ENCODE measurements around the gene CDHR2. TPM values are rescaled to one million over a fixed set of nuclear protein-coding genes. Genes with fewer than 3 reads are reported as not detected.

Gene CDHR2
- total RNA-seq, 1 experiment from 2014 or later, result 0.63 TPM

DNA sequence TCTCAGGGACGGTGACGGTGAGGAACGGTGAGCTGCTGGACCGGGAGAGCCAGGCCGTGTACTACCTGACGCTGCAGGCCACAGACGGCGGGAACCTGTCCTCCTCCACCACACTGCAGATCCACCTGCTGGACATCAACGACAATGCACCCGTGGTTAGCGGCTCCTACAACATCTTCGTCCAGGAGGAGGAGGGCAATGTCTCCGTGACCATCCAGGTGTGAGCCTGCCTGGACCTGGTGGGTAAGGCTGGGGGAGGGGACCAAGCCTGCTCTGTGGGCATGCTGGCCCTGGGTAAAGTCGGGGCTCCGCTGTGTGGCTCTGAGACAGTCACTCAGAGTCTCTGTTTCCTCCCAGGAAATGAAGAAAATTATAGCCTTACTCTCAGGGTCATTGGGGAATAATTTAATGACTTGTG lies 29.3 kb downstream of the CDHR2 start:
- no peak overlapping the region for H3K27ac Mint-ChIP-seq
- ChIA-PET POLR2A (interaction anchor here (1.0 kb wide), 1 partner anchor 41 kb away, joined by 3 read pairs; no protein-coding TSS in a partner anchor), CTCF (interaction anchor here (1.0 to 2.8 kb wide), 22 partner anchors 8 to 849 kb away, joined by 3 to 21 read pairs (median 5); partner anchors contain the start of genes CLTB, RNF44 and TSPAN17)
- H3K9me3 Mint-ChIP-seq, result no peaks in the 10 kb centered on the region
- H3K27me3 Mint-ChIP-seq (ENCODE audit: low read depth), result peaks cover 8% of the 10 kb centered on the region
- H3K36me3 Mint-ChIP-seq, result no peaks in the 10 kb centered on the region
- H3K4me3 Mint-ChIP-seq, result no peak overlapping the region
- peak; percentile 86 for ATAC-seq
- peak; percentile 90 for DNase-seq (ENCODE audit: low spot score)
- H3K4me1 Mint-ChIP-seq, result peaks cover 2% of the 10 kb centered on the region
- TF ChIP-seq JAZF1 (CRISPR knock-in tag; IDR thresholded peaks at IDR 0.05) (no peak), E2F5 (CRISPR knock-in tag; IDR thresholded peaks at IDR 0.05) (peak; percentile 88; the same call in 1 of the 2 replicates), ZNF138 (CRISPR knock-in tag; conservative IDR thresholded peaks at IDR 0.05) (no peak), ZNF232 (CRISPR knock-in tag; IDR thresholded peaks at IDR 0.05) (no peak), ATF6 (CRISPR knock-in tag; IDR thresholded peaks at IDR 0.05) (no peak), MXD4 (CRISPR knock-in tag; IDR thresholded peaks at IDR 0.05; ENCODE audit: borderline replicate concordance) (no peak), CREB1 (CRISPR knock-in tag; IDR thresholded peaks at IDR 0.05) (no peak), E2F4 (CRISPR knock-in tag; IDR thresholded peaks at IDR 0.05; ENCODE audit: borderline replicate concordance, low read depth) (peak; percentile 82; the same call in 1 of the 2 replicates), NR3C1 (CRISPR knock-in tag; conservative IDR thresholded peaks at IDR 0.05; ENCODE audit: low read depth) (no peak), ZNF416 (CRISPR knock-in tag; IDR thresholded peaks at IDR 0.05) (no peak), HMGXB4 (CRISPR knock-in tag; IDR thresholded peaks at IDR 0.05) (0 out of 2 replicates have a peak, but pooled peaks have one; percentile 50), ZNF423 (CRISPR knock-in tag; IDR thresholded peaks at IDR 0.05) (no peak), ETV6 (CRISPR knock-in tag; IDR thresholded peaks at IDR 0.05) (0 out of 2 replicates have a peak, but pooled peaks have one; percentile 25), NFE2L1 (CRISPR knock-in tag; IDR thresholded peaks at IDR 0.05) (no peak; the same call in 1 of the 2 replicates), MAX (CRISPR knock-in tag; IDR thresholded peaks at IDR 0.05) (peak; percentile 43; the same call in 1 of the 2 replicates)
- TF ChIP-seq, protein P1, sequence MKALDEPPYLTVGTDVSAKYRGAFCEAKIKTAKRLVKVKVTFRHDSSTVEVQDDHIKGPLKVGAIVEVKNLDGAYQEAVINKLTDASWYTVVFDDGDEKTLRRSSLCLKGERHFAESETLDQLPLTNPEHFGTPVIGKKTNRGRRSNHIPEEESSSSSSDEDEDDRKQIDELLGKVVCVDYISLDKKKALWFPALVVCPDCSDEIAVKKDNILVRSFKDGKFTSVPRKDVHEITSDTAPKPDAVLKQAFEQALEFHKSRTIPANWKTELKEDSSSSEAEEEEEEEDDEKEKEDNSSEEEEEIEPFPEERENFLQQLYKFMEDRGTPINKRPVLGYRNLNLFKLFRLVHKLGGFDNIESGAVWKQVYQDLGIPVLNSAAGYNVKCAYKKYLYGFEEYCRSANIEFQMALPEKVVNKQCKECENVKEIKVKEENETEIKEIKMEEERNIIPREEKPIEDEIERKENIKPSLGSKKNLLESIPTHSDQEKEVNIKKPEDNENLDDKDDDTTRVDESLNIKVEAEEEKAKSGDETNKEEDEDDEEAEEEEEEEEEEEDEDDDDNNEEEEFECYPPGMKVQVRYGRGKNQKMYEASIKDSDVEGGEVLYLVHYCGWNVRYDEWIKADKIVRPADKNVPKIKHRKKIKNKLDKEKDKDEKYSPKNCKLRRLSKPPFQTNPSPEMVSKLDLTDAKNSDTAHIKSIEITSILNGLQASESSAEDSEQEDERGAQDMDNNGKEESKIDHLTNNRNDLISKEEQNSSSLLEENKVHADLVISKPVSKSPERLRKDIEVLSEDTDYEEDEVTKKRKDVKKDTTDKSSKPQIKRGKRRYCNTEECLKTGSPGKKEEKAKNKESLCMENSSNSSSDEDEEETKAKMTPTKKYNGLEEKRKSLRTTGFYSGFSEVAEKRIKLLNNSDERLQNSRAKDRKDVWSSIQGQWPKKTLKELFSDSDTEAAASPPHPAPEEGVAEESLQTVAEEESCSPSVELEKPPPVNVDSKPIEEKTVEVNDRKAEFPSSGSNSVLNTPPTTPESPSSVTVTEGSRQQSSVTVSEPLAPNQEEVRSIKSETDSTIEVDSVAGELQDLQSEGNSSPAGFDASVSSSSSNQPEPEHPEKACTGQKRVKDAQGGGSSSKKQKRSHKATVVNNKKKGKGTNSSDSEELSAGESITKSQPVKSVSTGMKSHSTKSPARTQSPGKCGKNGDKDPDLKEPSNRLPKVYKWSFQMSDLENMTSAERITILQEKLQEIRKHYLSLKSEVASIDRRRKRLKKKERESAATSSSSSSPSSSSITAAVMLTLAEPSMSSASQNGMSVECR (CRISPR knock-in tag; IDR thresholded peaks at IDR 0.05; ENCODE audit: borderline replicate concordance), result no peak
- TF ChIP-seq, protein P2, sequence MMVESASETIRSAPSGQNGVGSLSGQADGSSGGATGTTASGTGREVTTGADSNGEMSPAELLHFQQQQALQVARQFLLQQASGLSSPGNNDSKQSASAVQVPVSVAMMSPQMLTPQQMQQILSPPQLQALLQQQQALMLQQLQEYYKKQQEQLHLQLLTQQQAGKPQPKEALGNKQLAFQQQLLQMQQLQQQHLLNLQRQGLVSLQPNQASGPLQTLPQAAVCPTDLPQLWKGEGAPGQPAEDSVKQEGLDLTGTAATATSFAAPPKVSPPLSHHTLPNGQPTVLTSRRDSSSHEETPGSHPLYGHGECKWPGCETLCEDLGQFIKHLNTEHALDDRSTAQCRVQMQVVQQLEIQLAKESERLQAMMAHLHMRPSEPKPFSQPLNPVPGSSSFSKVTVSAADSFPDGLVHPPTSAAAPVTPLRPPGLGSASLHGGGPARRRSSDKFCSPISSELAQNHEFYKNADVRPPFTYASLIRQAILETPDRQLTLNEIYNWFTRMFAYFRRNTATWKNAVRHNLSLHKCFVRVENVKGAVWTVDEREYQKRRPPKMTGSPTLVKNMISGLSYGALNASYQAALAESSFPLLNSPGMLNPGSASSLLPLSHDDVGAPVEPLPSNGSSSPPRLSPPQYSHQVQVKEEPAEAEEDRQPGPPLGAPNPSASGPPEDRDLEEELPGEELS (CRISPR knock-in tag; IDR thresholded peaks at IDR 0.05), result no peak
- TF ChIP-seq, protein P3, sequence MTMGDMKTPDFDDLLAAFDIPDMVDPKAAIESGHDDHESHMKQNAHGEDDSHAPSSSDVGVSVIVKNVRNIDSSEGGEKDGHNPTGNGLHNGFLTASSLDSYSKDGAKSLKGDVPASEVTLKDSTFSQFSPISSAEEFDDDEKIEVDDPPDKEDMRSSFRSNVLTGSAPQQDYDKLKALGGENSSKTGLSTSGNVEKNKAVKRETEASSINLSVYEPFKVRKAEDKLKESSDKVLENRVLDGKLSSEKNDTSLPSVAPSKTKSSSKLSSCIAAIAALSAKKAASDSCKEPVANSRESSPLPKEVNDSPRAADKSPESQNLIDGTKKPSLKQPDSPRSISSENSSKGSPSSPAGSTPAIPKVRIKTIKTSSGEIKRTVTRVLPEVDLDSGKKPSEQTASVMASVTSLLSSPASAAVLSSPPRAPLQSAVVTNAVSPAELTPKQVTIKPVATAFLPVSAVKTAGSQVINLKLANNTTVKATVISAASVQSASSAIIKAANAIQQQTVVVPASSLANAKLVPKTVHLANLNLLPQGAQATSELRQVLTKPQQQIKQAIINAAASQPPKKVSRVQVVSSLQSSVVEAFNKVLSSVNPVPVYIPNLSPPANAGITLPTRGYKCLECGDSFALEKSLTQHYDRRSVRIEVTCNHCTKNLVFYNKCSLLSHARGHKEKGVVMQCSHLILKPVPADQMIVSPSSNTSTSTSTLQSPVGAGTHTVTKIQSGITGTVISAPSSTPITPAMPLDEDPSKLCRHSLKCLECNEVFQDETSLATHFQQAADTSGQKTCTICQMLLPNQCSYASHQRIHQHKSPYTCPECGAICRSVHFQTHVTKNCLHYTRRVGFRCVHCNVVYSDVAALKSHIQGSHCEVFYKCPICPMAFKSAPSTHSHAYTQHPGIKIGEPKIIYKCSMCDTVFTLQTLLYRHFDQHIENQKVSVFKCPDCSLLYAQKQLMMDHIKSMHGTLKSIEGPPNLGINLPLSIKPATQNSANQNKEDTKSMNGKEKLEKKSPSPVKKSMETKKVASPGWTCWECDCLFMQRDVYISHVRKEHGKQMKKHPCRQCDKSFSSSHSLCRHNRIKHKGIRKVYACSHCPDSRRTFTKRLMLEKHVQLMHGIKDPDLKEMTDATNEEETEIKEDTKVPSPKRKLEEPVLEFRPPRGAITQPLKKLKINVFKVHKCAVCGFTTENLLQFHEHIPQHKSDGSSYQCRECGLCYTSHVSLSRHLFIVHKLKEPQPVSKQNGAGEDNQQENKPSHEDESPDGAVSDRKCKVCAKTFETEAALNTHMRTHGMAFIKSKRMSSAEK (CRISPR knock-in tag; IDR thresholded peaks at IDR 0.05; ENCODE audit: borderline replicate concordance), result no peak
